ENCODE measurements around the gene GNLY. TPM values are rescaled to one million over a fixed set of nuclear protein-coding genes. Genes with fewer than 3 reads are reported as not detected.

Gene GNLY
- total and polyA plus RNA-seq, 2 of the 13 experiments (the other 11 are each of a cell fraction or from before 2014, with no cell fraction given) = not detected

DNA sequence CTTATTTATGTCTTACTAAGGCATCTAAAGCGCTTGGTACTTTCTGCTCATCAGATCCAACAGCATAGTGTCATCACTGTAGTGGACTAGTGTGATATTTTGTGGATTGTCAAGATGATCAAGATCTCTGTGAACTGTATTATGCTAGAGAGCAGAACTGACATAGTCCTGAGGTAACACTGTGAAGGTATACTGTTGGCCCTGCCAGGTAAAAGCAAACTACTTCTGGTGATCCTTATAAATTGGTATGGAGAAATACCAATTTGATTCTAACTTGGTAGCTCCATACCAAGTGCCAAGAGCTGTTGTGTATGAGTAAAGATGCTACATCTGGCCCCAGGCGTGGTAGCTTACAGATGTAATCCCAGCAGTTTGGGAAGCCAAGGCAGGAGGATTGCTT, 42.1 kb upstream of the GNLY start (continued):
- TF ChIP-seq BRD4 (CRISPR knock-in tag; IDR thresholded peaks at IDR 0.05) (no peak), NR2F1 (CRISPR knock-in tag; IDR thresholded peaks at IDR 0.05) (no peak)

DNA sequence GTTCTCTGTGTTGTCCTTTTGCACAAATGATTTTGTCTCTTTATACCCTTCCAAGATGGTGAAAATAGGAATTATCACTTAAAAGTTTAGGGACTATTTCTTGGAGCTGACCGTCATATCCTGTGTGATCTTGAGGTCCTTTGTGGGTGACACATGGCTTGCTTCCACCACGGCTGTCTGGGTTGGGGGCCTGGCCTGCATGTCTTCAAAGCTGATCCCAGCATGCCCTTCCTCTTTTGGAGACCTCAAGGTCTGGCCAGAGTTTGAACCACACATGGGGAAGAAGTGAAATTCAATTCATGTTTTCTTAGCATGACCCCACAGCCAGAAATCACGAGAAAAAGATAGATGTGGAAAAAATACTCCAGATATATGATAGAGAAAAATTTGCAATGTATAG, 40.2 kb upstream of the GNLY start:
- FAIRE-seq (no peak), DNase-seq (ENCODE audit: low spot score) (no peak), ATAC-seq (no peak)
- intact Hi-C loops (cut with micrococcal nuclease; ENCODE audit: unreplicated experiment) (no loop called here), in situ Hi-C loops (cut with HindIII; ENCODE audit: extremely low pct_ligation_motif_present, low pct_unique_long_range_greater_than_20kb) (no loop called here)
- no peaks in the 10 kb centered on the region for H3K27me3 ChIP-seq (ENCODE audit: control insufficient read depth in 1 of 2, insufficient read depth in 2 of 2, low read length in 2 of 2)
- H2AFZ ChIP-seq (ENCODE audit: low read length) = no peak overlapping the region
- H3K36me3 ChIP-seq (replicated peaks in 1 of 2; ENCODE audit: control insufficient read depth in 1 of 2, insufficient read depth in 2 of 2, low read length in 2 of 2) = peaks cover 6 to 37% of the 10 kb centered on the region in 2 experiments; a peak in 4 of 5 replicates
- 98% methylated on average over 3 of the region's 3 CpGs for WGBS (ENCODE audit: low lambda C conversion rate)
- no peak overlapping the region for H3K9ac ChIP-seq (ENCODE audit: insufficient read depth, low read depth, low read length)
- no peaks in the 10 kb centered on the region for H4K20me1 ChIP-seq (ENCODE audit: insufficient read depth, low read length)
- ChIA-PET CTCF (ENCODE audit: low intra/inter-chr PET ratio, low total read pairs) (no interaction called here), POLR2A (no interaction called here)
- H3K4me2 ChIP-seq (ENCODE audit: low read depth, low read length) = no peak overlapping the region
- H3K79me2 ChIP-seq (ENCODE audit: insufficient read depth, low read length) = no peaks in the 10 kb centered on the region
- no TSS peak for BruUV-seq (replicated peaks)
- no peak overlapping the region for H3K4me3 ChIP-seq (replicated peaks in 1 of 3; ENCODE audit: insufficient read depth in 1 of 3, low read depth in 2 of 3, low read length in 3 of 3)
- H3K27ac ChIP-seq (ENCODE audit: extremely low read length, insufficient read depth, low read length) = no peak overlapping the region
- no peaks in the 10 kb centered on the region for H3K4me1 ChIP-seq (ENCODE audit: insufficient read depth, low read length)
- H3K9me3 ChIP-seq (ENCODE audit: low read length) = no peaks in the 10 kb centered on the region
- TF ChIP-seq, protein P1, sequence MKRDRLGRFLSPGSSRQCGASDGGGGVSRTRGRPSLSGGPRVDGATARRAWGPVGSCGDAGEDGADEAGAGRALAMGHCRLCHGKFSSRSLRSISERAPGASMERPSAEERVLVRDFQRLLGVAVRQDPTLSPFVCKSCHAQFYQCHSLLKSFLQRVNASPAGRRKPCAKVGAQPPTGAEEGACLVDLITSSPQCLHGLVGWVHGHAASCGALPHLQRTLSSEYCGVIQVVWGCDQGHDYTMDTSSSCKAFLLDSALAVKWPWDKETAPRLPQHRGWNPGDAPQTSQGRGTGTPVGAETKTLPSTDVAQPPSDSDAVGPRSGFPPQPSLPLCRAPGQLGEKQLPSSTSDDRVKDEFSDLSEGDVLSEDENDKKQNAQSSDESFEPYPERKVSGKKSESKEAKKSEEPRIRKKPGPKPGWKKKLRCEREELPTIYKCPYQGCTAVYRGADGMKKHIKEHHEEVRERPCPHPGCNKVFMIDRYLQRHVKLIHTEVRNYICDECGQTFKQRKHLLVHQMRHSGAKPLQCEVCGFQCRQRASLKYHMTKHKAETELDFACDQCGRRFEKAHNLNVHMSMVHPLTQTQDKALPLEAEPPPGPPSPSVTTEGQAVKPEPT (CRISPR knock-in tag; IDR thresholded peaks at IDR 0.05; ENCODE audit: low read depth) = no peak
- TF ChIP-seq, protein P2, sequence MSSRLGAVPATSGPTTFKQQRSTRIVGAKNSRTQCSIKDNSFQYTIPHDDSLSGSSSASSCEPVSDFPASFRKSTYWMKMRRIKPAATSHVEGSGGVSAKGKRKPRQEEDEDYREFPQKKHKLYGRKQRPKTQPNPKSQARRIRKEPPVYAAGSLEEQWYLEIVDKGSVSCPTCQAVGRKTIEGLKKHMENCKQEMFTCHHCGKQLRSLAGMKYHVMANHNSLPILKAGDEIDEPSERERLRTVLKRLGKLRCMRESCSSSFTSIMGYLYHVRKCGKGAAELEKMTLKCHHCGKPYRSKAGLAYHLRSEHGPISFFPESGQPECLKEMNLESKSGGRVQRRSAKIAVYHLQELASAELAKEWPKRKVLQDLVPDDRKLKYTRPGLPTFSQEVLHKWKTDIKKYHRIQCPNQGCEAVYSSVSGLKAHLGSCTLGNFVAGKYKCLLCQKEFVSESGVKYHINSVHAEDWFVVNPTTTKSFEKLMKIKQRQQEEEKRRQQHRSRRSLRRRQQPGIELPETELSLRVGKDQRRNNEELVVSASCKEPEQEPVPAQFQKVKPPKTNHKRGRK (CRISPR knock-in tag; IDR thresholded peaks at IDR 0.05) = no peak
- TF ChIP-seq, protein P3, sequence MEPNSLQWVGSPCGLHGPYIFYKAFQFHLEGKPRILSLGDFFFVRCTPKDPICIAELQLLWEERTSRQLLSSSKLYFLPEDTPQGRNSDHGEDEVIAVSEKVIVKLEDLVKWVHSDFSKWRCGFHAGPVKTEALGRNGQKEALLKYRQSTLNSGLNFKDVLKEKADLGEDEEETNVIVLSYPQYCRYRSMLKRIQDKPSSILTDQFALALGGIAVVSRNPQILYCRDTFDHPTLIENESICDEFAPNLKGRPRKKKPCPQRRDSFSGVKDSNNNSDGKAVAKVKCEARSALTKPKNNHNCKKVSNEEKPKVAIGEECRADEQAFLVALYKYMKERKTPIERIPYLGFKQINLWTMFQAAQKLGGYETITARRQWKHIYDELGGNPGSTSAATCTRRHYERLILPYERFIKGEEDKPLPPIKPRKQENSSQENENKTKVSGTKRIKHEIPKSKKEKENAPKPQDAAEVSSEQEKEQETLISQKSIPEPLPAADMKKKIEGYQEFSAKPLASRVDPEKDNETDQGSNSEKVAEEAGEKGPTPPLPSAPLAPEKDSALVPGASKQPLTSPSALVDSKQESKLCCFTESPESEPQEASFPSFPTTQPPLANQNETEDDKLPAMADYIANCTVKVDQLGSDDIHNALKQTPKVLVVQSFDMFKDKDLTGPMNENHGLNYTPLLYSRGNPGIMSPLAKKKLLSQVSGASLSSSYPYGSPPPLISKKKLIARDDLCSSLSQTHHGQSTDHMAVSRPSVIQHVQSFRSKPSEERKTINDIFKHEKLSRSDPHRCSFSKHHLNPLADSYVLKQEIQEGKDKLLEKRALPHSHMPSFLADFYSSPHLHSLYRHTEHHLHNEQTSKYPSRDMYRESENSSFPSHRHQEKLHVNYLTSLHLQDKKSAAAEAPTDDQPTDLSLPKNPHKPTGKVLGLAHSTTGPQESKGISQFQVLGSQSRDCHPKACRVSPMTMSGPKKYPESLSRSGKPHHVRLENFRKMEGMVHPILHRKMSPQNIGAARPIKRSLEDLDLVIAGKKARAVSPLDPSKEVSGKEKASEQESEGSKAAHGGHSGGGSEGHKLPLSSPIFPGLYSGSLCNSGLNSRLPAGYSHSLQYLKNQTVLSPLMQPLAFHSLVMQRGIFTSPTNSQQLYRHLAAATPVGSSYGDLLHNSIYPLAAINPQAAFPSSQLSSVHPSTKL (CRISPR knock-in tag; IDR thresholded peaks at IDR 0.05) = no peak
- TF ChIP-seq JUN (CRISPR knock-in tag; IDR thresholded peaks at IDR 0.05) (no peak), CHD4 (IDR thresholded peaks at IDR 0.05; ENCODE audit: borderline replicate concordance, low read length) (no peak)
- TF ChIP-seq, protein P4, sequence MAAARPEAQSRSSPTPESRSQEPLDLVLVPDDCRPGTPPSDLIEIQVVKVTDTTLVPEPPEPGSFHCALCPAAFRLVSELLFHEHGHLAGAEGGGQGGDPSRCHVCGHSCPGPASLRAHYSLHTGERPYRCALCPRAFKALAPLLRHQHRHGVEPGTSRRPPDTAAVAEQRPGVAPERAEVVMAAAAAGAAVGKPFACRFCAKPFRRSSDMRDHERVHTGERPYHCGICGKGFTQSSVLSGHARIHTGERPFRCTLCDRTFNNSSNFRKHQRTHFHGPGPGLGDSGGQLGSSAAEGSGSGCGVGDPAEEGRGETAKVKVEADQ (CRISPR knock-in tag; IDR thresholded peaks at IDR 0.05; ENCODE audit: borderline replicate concordance) = no peak
- TF ChIP-seq, protein P5, sequence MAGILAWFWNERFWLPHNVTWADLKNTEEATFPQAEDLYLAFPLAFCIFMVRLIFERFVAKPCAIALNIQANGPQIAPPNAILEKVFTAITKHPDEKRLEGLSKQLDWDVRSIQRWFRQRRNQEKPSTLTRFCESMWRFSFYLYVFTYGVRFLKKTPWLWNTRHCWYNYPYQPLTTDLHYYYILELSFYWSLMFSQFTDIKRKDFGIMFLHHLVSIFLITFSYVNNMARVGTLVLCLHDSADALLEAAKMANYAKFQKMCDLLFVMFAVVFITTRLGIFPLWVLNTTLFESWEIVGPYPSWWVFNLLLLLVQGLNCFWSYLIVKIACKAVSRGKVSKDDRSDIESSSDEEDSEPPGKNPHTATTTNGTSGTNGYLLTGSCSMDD (CRISPR knock-in tag; IDR thresholded peaks at IDR 0.05) = no peak
- TF ChIP-seq, protein P6, sequence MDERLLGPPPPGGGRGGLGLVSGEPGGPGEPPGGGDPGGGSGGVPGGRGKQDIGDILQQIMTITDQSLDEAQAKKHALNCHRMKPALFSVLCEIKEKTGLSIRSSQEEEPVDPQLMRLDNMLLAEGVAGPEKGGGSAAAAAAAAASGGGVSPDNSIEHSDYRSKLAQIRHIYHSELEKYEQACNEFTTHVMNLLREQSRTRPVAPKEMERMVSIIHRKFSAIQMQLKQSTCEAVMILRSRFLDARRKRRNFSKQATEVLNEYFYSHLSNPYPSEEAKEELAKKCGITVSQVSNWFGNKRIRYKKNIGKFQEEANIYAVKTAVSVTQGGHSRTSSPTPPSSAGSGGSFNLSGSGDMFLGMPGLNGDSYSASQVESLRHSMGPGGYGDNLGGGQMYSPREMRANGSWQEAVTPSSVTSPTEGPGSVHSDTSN (CRISPR knock-in tag; IDR thresholded peaks at IDR 0.05) = no peak
